Loucy (cell line): Measurements from ENCODE around the gene RBMS3.

ENCODE experiments used
- CTCF ChIP-seq: fragments of 200-600 bp; sonication (generic); conservative IDR thresholded peaks from 2 replicates; pipeline ENCODE4 v1.5.1; 2014; ENCODE audit warnings: mild to moderate bottlenecking, antibody characterized with exemption, low read length
- EZH2phosphoT487 ChIP-seq: fragments of 200-600 bp; IDR thresholded peaks from 2 replicates; pipeline ENCODE4 v1.6.1; 2018; ENCODE audit warnings: antibody characterized with exemption, mild to moderate bottlenecking, moderate library complexity, borderline replicate concordance

- TF ChIP-seq CTCF (no peak), EZH2phosphoT487 (no peak)
Measured at GRCh38 chr3:29291260-29291981, 10.6 kb downstream of the RBMS3 start.
